ENCODE results near the gene FAXC. TPM values are rescaled to one million over a fixed set of nuclear protein-coding genes. Genes with fewer than 3 reads are reported as not detected.

The FAXC gene
- total and polyA plus RNA-seq, 2 of the 13 experiments (the other 11 are each of a cell fraction or from before 2014, with no cell fraction given): 0.11 to 0.63 TPM

GRCh38 chr6:99246602-99247001 is 102.9 kb downstream of the FAXC start (continued):
- TF ChIP-seq ZEB1 (IDR thresholded peaks at IDR 0.05; ENCODE audit: insufficient replicate concordance, low read depth) (no peak), ZNF614 (CRISPR knock-in tag; IDR thresholded peaks at IDR 0.05; ENCODE audit: borderline replicate concordance) (no peak), PLSCR1 (CRISPR knock-in tag; IDR thresholded peaks at IDR 0.05; ENCODE audit: borderline replicate concordance) (no peak), DMTF1 (CRISPR knock-in tag; IDR thresholded peaks at IDR 0.05) (no peak), MLX (CRISPR knock-in tag; IDR thresholded peaks at IDR 0.05) (no peak), ZNF224 (CRISPR knock-in tag; IDR thresholded peaks at IDR 0.05) (no peak)

- Histone ChIP-seq H3K27me3 (ENCODE audit: control insufficient read depth in 1 of 2, insufficient read depth in 2 of 2, low read length in 2 of 2) (no peaks in the 10 kb centered on the region), H3K9ac (ENCODE audit: insufficient read depth, low read depth, low read length) (no peak overlapping the region), H2AFZ (ENCODE audit: low read length) (no peak overlapping the region), H3K4me3 (replicated peaks in 1 of 3; ENCODE audit: insufficient read depth in 1 of 3, low read depth in 2 of 3, low read length in 3 of 3) (no peak overlapping the region), H3K4me2 (ENCODE audit: low read depth, low read length) (no peak overlapping the region), H3K36me3 (replicated peaks in 1 of 2; ENCODE audit: control insufficient read depth in 1 of 2, insufficient read depth in 2 of 2, low read length in 2 of 2) (no peaks in the 10 kb centered on the region), H3K4me1 (ENCODE audit: insufficient read depth, low read length) (no peaks in the 10 kb centered on the region), H3K79me2 (ENCODE audit: insufficient read depth, low read length) (no peaks in the 10 kb centered on the region), H3K27ac (ENCODE audit: extremely low read length, insufficient read depth, low read length) (no peak overlapping the region), H4K20me1 (ENCODE audit: insufficient read depth, low read length) (no peaks in the 10 kb centered on the region), H3K9me3 (ENCODE audit: low read length) (no peaks in the 10 kb centered on the region)
- in situ Hi-C loops (cut with HindIII; ENCODE audit: extremely low pct_ligation_motif_present, low pct_unique_long_range_greater_than_20kb): loop anchor here (5.0 kb wide), 1 partner anchor 90 kb away; no protein-coding TSS in a partner anchor
- no peak for TF ChIP-seq ZNF788 (CRISPR knock-in tag; IDR thresholded peaks at IDR 0.05; ENCODE audit: borderline replicate concordance)
- peak; percentile 50 for TF ChIP-seq CTCF (CRISPR knock-in tag; IDR thresholded peaks at IDR 0.05)
- no peak for TF ChIP-seq ZNF280B (CRISPR knock-in tag; IDR thresholded peaks at IDR 0.05; ENCODE audit: borderline replicate concordance)
- peak; percentile 60 for TF ChIP-seq STAG1 (CRISPR knock-in tag; IDR thresholded peaks at IDR 0.05)
- ChIA-PET POLR2A (no interaction called here), CTCF (ENCODE audit: low intra/inter-chr PET ratio, low total read pairs) (no interaction called here)
- no TSS peak for BruUV-seq (replicated peaks)
- FAIRE-seq: peak; percentile 36
- peak; percentile 1 for DNase-seq (ENCODE audit: low spot score)
- ATAC-seq: no peak
- intact Hi-C loops (cut with micrococcal nuclease; ENCODE audit: unreplicated experiment): loop anchor here (2.0 kb wide), 1 partner anchor 89 kb away; no protein-coding TSS in a partner anchor
- WGBS (ENCODE audit: low lambda C conversion rate): 10% methylated on average over 5 of the region's 5 CpGs
Observed at GRCh38 chr6:99241905-99242534, 107.5 kb downstream of the FAXC start.
